Colonic mucosa (tissue), 4 donors: Measurements from ENCODE around the gene PCNX2. TPM values are rescaled to one million over a fixed set of nuclear protein-coding genes. Genes with fewer than 3 reads are reported as not detected.

Experiments
- DNase-seq: peaks from one replicate; pipeline ENCODE4 v3.0.0-alpha.2; 2020
- H3K27ac ChIP-seq: fragments of 200-600 bp; one replicate; pipeline ENCODE4 v1.8.0; 2021
- H3K27me3 ChIP-seq: fragments of 200-600 bp; one replicate; pipeline ENCODE4 v1.8.0; 2021
- H3K36me3 ChIP-seq: fragments of 200-600 bp; one replicate; pipeline ENCODE4 v1.8.0; 2021
- H3K4me1 ChIP-seq: fragments of 200-600 bp; one replicate; pipeline ENCODE4 v1.8.0; 2021; ENCODE audit warnings: mild to moderate bottlenecking
- H3K4me3 ChIP-seq: fragments of 200-600 bp; one replicate; pipeline ENCODE4 v1.8.0; 2021
- H3K9ac ChIP-seq, 2 donors: one replicate each; pipeline ENCODE4 v1.7.0; 2013; ENCODE audit warnings: control low read depth in 2 of 2, low read depth in 2 of 2, low read length in 2 of 2
- H3K9me3 ChIP-seq: fragments of 200-600 bp; one replicate; pipeline ENCODE4 v1.8.0; 2021
- intact Hi-C: fragments of 100-400 bp; cut with DNase I; formaldehyde crosslinking; loops from one replicate; pipeline ENCODE4 v1.14.1; 2022
- total RNA-seq, 2 donors: library from RNA; stranded (reverse); fragmentation: NEBNext Ultra II Directional in 1 of 2; extraction: Animal tissue kit (Norgen Biotek cat#: 25700) in 1 of 2; gene quantifications; one replicate each; pipeline ENCODE4 v1.2.1, GENCODE V29; 2021
- TF ChIP-seq, protein P1 (sequence below): fragments of 200-600 bp; IDR thresholded peaks from one replicate; pipeline ENCODE4 v1.8.0; 2022; ENCODE audit warnings: antibody characterized with exemption, mild to moderate bottlenecking
- donor health status: healthy.
- donor health status: DM: no; HTN: no; CAD: no.
- donor health status: DM: no; HTN: no; CAD: no.

PCNX2 gene
- total RNA-seq, 2 donors from 2014 or later: 5.4 to 6.7 TPM

GRCh38 chr1:233121947-233122559 lies 173.5 kb downstream of the PCNX2 start:
- Histone ChIP-seq H3K4me3 (no peak overlapping the region), H3K27ac (no peak overlapping the region), H3K9me3 (no peaks in the 10 kb centered on the region), H3K9ac (no peak overlapping the region), H3K36me3 (no peaks in the 10 kb centered on the region), H3K4me1 (no peaks in the 10 kb centered on the region), H3K27me3 (no peaks in the 10 kb centered on the region)
- TF ChIP-seq, protein P1, sequence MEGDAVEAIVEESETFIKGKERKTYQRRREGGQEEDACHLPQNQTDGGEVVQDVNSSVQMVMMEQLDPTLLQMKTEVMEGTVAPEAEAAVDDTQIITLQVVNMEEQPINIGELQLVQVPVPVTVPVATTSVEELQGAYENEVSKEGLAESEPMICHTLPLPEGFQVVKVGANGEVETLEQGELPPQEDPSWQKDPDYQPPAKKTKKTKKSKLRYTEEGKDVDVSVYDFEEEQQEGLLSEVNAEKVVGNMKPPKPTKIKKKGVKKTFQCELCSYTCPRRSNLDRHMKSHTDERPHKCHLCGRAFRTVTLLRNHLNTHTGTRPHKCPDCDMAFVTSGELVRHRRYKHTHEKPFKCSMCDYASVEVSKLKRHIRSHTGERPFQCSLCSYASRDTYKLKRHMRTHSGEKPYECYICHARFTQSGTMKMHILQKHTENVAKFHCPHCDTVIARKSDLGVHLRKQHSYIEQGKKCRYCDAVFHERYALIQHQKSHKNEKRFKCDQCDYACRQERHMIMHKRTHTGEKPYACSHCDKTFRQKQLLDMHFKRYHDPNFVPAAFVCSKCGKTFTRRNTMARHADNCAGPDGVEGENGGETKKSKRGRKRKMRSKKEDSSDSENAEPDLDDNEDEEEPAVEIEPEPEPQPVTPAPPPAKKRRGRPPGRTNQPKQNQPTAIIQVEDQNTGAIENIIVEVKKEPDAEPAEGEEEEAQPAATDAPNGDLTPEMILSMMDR: no peak
- intact Hi-C loops: no loop called here
- DNase-seq: no peak

GRCh38 chr1:233114860-233115259 lies 180.7 kb downstream of the PCNX2 start:
- Histone ChIP-seq H3K4me1 (no peaks in the 10 kb centered on the region), H3K27me3 (no peaks in the 10 kb centered on the region), H3K9ac (no peak overlapping the region), H3K9me3 (no peaks in the 10 kb centered on the region), H3K4me3 (no peak overlapping the region), H3K27ac (no peak overlapping the region), H3K36me3 (no peaks in the 10 kb centered on the region)
- intact Hi-C loops: no loop called here
- TF ChIP-seq, protein P1: no peak
- DNase-seq: no peak

DNA sequence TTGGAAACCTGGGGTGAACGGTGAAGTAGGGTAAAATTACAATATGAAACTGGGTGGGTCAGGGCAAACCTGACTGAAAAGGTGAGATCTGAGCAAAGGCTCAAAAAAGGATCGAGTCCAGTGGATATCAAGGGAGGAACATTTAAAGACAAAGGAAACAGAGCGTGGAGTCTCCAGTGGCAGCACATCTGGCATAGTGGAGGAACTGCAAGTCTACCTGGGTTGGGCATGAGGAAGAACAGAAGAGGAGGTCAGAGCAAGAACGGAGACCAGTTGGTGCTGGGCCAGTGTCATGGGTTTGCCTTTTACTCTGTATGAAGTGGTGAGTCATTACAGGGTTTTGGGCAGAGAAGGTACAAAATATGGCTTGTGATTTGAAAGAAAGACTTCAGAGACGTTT lies 181.4 kb downstream of the PCNX2 start:
- TF ChIP-seq, protein P1: no peak
- Histone ChIP-seq H3K27ac (no peak overlapping the region), H3K4me1 (no peaks in the 10 kb centered on the region), H3K4me3 (no peak overlapping the region), H3K9me3 (no peaks in the 10 kb centered on the region), H3K27me3 (no peaks in the 10 kb centered on the region), H3K9ac (no peak overlapping the region), H3K36me3 (no peaks in the 10 kb centered on the region)
- intact Hi-C loops: no loop called here
- DNase-seq: no peak

GRCh38 chr1:233113009-233113879 lies 182.3 kb downstream of the PCNX2 start:
- Histone ChIP-seq H3K4me3 (no peak overlapping the region), H3K9ac (no peak overlapping the region), H3K36me3 (no peaks in the 10 kb centered on the region), H3K27ac (no peak overlapping the region), H3K4me1 (no peaks in the 10 kb centered on the region), H3K9me3 (no peaks in the 10 kb centered on the region), H3K27me3 (no peaks in the 10 kb centered on the region)
- intact Hi-C loops: no loop called here
- TF ChIP-seq, protein P1: no peak
- peak; percentile 52 for DNase-seq

GRCh38 chr1:233112186-233113008 lies 183.1 kb downstream of the PCNX2 start:
- Histone ChIP-seq H3K36me3 (no peaks in the 10 kb centered on the region), H3K27me3 (no peaks in the 10 kb centered on the region), H3K4me3 (no peak overlapping the region), H3K9me3 (no peaks in the 10 kb centered on the region), H3K9ac (no peak overlapping the region), H3K4me1 (no peaks in the 10 kb centered on the region), H3K27ac (no peak overlapping the region)
- TF ChIP-seq, protein P1: no peak
- intact Hi-C loops: no loop called here
- DNase-seq: no peak
